WTC11 (cell line): ENCODE results near the gene RHOT1. TPM values are rescaled to one million over a fixed set of nuclear protein-coding genes. Genes with fewer than 3 reads are reported as not detected.

Experiments used
- ATAC-seq: fragments of 200-7000 bp; cut with Tn5 transposase; 2 replicates; pipeline ENCODE4 v1.10.0; 2021; ENCODE audit warnings: mild to moderate bottlenecking, moderate library complexity
- CTCF ChIA-PET: fragments of 300-600 bp; sonication (Branson Sonifier 250); formaldehyde crosslinking; loops from one replicate; lab custom pipeline; 2021; ENCODE audit warnings: antibody characterized with exemption; lab: Charles Lee
- POLR2A ChIA-PET: fragments of 350-600 bp; sonication (Branson Sonifier 250); formaldehyde crosslinking; loops from one replicate; lab custom pipeline; 2021; ENCODE audit warnings: antibody characterized with exemption; lab: Charles Lee
- DNase-seq: peaks from one replicate; pipeline ENCODE4 v3.0.0; 2021; ENCODE audit warnings: low spot score
- H3K27ac Mint-ChIP-seq: 2 replicates; pipeline ENCODE4 v1.8.0; 2021; ENCODE audit warnings: mixed read lengths
- H3K27me3 Mint-ChIP-seq: 2 replicates; pipeline ENCODE4 v1.8.0; 2021; ENCODE audit warnings: low read depth, mild to moderate bottlenecking, moderate library complexity, mixed read lengths
- H3K36me3 Mint-ChIP-seq: 2 replicates; pipeline ENCODE4 v1.8.0; 2021; ENCODE audit warnings: mixed read lengths
- H3K4me1 Mint-ChIP-seq: 2 replicates; pipeline ENCODE4 v1.8.0; 2022; ENCODE audit warnings: mixed read lengths
- H3K4me3 Mint-ChIP-seq: 2 replicates; pipeline ENCODE4 v1.8.0; 2021; ENCODE audit warnings: mild to moderate bottlenecking, moderate library complexity, mixed read lengths
- H3K9me3 Mint-ChIP-seq: 2 replicates; pipeline ENCODE4 v1.8.0; 2021; ENCODE audit warnings: mixed read lengths
- ETV6 ChIP-seq: sonication (generic); formaldehyde crosslinking; IDR thresholded peaks from 2 replicates; pipeline ENCODE4 v1.8.1; 2022; ENCODE audit warnings: mild to moderate bottlenecking, missing genetic modification reagents
- GRHL2 ChIP-seq: fragments of 250-450 bp; sonication (Bioruptor Pico); IDR thresholded peaks from 2 replicates; pipeline ENCODE4 v1.8.0; 2022; ENCODE audit warnings: mild to moderate bottlenecking, moderate library complexity; ENCODE audit not compliant: insufficient replicate concordance, severe bottlenecking
- JUN ChIP-seq: sonication (generic); formaldehyde crosslinking; IDR thresholded peaks from 2 replicates; pipeline ENCODE4 v1.8.0; 2023; ENCODE audit warnings: mild to moderate bottlenecking, missing genetic modification reagents
- NFYB ChIP-seq: sonication (generic); formaldehyde crosslinking; conservative IDR thresholded peaks from 2 replicates; pipeline ENCODE4 v1.8.0; 2022; ENCODE audit warnings: low read depth, missing genetic modification reagents
- NR1H2 ChIP-seq: sonication (generic); formaldehyde crosslinking; IDR thresholded peaks from 2 replicates; pipeline ENCODE4 v1.9.0; 2021; ENCODE audit warnings: mild to moderate bottlenecking, moderate library complexity, missing genetic modification reagents
- NR3C1 ChIP-seq: sonication (generic); formaldehyde crosslinking; conservative IDR thresholded peaks from 2 replicates; pipeline ENCODE4 v1.8.1; 2023; ENCODE audit warnings: low read depth, mild to moderate bottlenecking, missing genetic modification reagents
- PRRX2 ChIP-seq: fragments of 250-450 bp; sonication (Bioruptor Pico); IDR thresholded peaks from 2 replicates; pipeline ENCODE4 v1.8.0; 2021; ENCODE audit warnings: mild to moderate bottlenecking
- RELA ChIP-seq: sonication (generic); formaldehyde crosslinking; IDR thresholded peaks from 2 replicates; pipeline ENCODE4 v1.8.1; 2022; ENCODE audit warnings: missing genetic modification reagents, mild to moderate bottlenecking, borderline replicate concordance
- SMAD4 ChIP-seq: sonication (generic); formaldehyde crosslinking; IDR thresholded peaks from 2 replicates; pipeline ENCODE4 v1.8.0; 2022; ENCODE audit warnings: mild to moderate bottlenecking, missing genetic modification reagents
- TEAD1 ChIP-seq: sonication (generic); formaldehyde crosslinking; IDR thresholded peaks from 2 replicates; pipeline ENCODE4 v1.8.0; 2022; ENCODE audit warnings: mild to moderate bottlenecking, missing genetic modification reagents
- ZBTB21 ChIP-seq: sonication (generic); formaldehyde crosslinking; IDR thresholded peaks from 2 replicates; pipeline ENCODE4 v1.8.1; 2023; ENCODE audit warnings: mild to moderate bottlenecking, missing genetic modification reagents, borderline replicate concordance
- total RNA-seq: library from RNA; stranded (reverse); gene quantifications from 3 replicates; pipeline ENCODE4 v1.2.3, GENCODE V29; 2021
- TF ChIP-seq, protein P1 (sequence below): sonication (generic); formaldehyde crosslinking; conservative IDR thresholded peaks from 2 replicates; pipeline ENCODE4 v1.8.1; 2022; ENCODE audit warnings: mild to moderate bottlenecking, missing genetic modification reagents
- TF ChIP-seq, protein P2 (sequence below): sonication (generic); formaldehyde crosslinking; IDR thresholded peaks from 2 replicates; pipeline ENCODE4 v1.8.1; 2023; ENCODE audit warnings: mild to moderate bottlenecking, moderate library complexity, missing genetic modification reagents
- TF ChIP-seq, protein P3 (sequence below): sonication (generic); formaldehyde crosslinking; IDR thresholded peaks from 2 replicates; pipeline ENCODE4 v1.8.0; 2022; ENCODE audit warnings: mild to moderate bottlenecking, missing genetic modification reagents
- TF ChIP-seq, protein P4 (sequence below): fragments of 250-450 bp; sonication (Bioruptor Pico); IDR thresholded peaks from 2 replicates; pipeline ENCODE4 v1.9.0; 2021; ENCODE audit warnings: moderate library complexity, mild to moderate bottlenecking, inconsistent platforms, borderline replicate concordance
- TF ChIP-seq, protein P5 (sequence below): sonication (generic); formaldehyde crosslinking; IDR thresholded peaks from 2 replicates; pipeline ENCODE4 v1.8.0; 2022; ENCODE audit warnings: mild to moderate bottlenecking, missing genetic modification reagents
- TF ChIP-seq, protein P6 (sequence below): sonication (generic); formaldehyde crosslinking; IDR thresholded peaks from 2 replicates; pipeline ENCODE4 v1.8.1; 2023; ENCODE audit warnings: mild to moderate bottlenecking, missing genetic modification reagents, moderate library complexity
- TF ChIP-seq, protein P7 (sequence below): sonication (generic); formaldehyde crosslinking; IDR thresholded peaks from 2 replicates; pipeline ENCODE4 v1.8.1; 2023; ENCODE audit warnings: mild to moderate bottlenecking, missing genetic modification reagents

Gene RHOT1
- total RNA-seq, 1 experiment from 2014 or later: 28.9 TPM

DNA sequence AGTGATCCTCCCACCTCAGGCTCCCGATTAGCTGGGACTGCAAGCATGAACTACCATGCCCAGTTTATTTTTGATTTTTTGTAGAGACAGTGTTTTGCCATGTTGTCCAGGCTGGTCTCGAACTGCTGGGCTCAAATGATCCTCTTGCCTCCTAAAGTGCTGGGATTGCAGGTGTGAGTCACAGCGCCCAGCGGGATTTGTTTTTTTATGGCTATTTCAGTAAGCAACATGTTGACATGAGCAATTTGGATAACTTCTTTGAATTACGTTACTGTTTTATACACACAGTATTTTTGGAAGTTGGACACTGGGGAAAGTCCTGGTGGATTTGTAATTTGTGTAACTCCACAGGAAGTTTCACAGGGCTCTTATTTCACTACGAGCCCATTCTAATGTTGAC, 18.5 kb upstream of the RHOT1 start (continued):
- TF ChIP-seq, protein P1, sequence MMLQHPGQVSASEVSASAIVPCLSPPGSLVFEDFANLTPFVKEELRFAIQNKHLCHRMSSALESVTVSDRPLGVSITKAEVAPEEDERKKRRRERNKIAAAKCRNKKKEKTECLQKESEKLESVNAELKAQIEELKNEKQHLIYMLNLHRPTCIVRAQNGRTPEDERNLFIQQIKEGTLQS (CRISPR knock-in tag): no peak
- TF ChIP-seq PRRX2 (CRISPR knock-in tag) (no peak), NR1H2 (CRISPR knock-in tag) (no peak)
- TF ChIP-seq, protein P2, sequence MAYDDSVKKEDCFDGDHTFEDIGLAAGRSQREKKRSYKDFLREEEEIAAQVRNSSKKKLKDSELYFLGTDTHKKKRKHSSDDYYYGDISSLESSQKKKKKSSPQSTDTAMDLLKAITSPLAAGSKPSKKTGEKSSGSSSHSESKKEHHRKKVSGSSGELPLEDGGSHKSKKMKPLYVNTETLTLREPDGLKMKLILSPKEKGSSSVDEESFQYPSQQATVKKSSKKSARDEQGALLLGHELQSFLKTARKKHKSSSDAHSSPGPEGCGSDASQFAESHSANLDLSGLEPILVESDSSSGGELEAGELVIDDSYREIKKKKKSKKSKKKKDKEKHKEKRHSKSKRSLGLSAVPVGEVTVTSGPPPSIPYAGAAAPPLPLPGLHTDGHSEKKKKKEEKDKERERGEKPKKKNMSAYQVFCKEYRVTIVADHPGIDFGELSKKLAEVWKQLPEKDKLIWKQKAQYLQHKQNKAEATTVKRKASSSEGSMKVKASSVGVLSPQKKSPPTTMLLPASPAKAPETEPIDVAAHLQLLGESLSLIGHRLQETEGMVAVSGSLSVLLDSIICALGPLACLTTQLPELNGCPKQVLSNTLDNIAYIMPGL: no peak
- TF ChIP-seq, protein P3, sequence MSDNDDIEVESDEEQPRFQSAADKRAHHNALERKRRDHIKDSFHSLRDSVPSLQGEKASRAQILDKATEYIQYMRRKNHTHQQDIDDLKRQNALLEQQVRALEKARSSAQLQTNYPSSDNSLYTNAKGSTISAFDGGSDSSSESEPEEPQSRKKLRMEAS (CRISPR knock-in tag): no peak
- TF ChIP-seq, protein P4, sequence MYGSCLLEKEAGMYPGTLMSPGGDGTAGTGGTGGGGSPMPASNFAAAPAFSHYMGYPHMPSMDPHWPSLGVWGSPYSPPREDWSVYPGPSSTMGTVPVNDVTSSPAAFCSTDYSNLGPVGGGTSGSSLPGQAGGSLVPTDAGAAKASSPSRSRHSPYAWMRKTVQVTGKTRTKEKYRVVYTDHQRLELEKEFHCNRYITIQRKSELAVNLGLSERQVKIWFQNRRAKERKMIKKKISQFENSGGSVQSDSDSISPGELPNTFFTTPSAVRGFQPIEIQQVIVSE (CRISPR knock-in tag): no peak

DNA sequence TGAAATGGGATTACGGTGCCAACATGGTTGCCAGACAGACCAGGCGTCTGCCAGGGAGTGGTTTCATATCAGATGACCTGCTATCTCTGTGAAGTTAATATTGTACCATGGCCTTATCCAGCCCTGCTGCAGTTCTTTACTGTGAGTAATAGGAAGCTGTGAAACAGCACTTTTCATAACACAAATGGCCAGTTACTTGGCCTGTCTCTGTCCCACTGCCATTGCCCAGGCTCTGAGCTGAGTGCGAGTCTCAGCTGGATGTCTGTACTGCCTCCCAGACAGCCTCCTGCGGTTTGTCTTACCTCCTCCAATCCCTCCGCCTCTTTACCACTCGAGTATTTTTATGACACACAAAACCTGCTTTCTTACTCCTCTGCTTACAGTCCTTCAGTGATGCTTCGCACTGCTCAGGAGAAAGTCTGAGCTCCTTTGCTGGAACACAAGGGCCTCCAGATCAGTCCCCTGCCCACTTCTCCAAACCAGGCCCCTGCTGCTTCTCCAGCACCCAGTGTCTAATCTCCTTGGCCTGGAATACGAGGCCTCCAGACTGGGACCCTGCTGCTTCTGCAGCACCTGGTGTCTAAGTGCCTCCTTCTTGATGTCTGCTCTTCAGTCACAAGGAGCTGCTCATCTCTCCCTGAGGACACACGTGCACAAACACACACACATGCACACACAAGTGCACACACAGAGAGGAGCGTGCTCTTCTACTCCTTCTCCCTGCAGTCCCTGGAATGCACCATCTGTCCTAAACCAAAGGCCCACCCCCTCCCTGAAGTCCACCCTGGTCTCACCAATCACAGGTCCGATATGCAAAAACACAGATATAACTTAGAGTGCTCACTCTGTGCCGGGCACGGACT, 17.1 kb upstream of the RHOT1 start:
- no peak for ATAC-seq
- Mint-ChIP-seq H3K4me1 (peaks cover 22% of the 10 kb centered on the region), H3K27ac (peak overlapping the region; percentile 1; the same call in 1 of the 2 replicates)

DNA sequence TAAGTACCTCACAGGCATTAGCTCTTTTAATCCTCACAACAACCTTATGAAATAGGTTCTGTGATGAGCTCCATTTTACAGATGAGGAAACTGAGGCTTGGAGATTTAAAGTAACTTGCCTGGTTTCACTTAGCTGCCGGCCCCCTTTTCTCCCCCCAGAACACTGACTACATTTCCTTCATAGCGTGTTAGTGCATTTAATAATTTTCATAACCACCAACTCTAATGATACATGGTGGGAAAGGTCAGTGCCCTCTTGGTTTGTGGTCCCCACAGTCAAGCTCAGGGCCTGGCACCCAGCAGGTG, 16.5 kb upstream of the RHOT1 start:
- CTCF ChIA-PET: interaction anchor here (0.7 to 2.2 kb wide), 6 partner anchors 13 to 119 kb away, joined by 3 to 5 read pairs (median 4); partner anchors contain the start of genes LRRC37B and RHOT1
- no peak overlapping the region for H3K27ac Mint-ChIP-seq

More for the DNA sequence above, 17.1 kb upstream of the RHOT1 start:
- no peak for TF ChIP-seq RELA (CRISPR knock-in tag)
- no peak for TF ChIP-seq NFYB (CRISPR knock-in tag)
- TF ChIP-seq, protein P5, sequence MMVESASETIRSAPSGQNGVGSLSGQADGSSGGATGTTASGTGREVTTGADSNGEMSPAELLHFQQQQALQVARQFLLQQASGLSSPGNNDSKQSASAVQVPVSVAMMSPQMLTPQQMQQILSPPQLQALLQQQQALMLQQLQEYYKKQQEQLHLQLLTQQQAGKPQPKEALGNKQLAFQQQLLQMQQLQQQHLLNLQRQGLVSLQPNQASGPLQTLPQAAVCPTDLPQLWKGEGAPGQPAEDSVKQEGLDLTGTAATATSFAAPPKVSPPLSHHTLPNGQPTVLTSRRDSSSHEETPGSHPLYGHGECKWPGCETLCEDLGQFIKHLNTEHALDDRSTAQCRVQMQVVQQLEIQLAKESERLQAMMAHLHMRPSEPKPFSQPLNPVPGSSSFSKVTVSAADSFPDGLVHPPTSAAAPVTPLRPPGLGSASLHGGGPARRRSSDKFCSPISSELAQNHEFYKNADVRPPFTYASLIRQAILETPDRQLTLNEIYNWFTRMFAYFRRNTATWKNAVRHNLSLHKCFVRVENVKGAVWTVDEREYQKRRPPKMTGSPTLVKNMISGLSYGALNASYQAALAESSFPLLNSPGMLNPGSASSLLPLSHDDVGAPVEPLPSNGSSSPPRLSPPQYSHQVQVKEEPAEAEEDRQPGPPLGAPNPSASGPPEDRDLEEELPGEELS (CRISPR knock-in tag): no peak
- TF ChIP-seq, protein P6, sequence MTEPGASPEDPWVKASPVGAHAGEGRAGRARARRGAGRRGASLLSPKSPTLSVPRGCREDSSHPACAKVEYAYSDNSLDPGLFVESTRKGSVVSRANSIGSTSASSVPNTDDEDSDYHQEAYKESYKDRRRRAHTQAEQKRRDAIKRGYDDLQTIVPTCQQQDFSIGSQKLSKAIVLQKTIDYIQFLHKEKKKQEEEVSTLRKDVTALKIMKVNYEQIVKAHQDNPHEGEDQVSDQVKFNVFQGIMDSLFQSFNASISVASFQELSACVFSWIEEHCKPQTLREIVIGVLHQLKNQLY (CRISPR knock-in tag): no peak
- no peak for TF ChIP-seq SMAD4 (CRISPR knock-in tag)
- TF ChIP-seq GRHL2: no peak
- TF ChIP-seq ZBTB21 (CRISPR knock-in tag): no peak
- TF ChIP-seq NR3C1 (CRISPR knock-in tag): no peak
- Mint-ChIP-seq H3K9me3 (peaks cover under 1% of the 10 kb centered on the region; the same call in 1 of the 2 replicates), H3K4me3 (no peak overlapping the region), H3K36me3 (peaks cover under 1% of the 10 kb centered on the region; the same call in 1 of the 2 replicates), H3K27me3 (no peaks in the 10 kb centered on the region)
- ChIA-PET POLR2A (no interaction called here), CTCF (interaction anchor here (0.6 to 2.2 kb wide), 8 partner anchors 10 to 118 kb away, joined by 3 to 5 read pairs (median 4); partner anchors contain the start of genes LRRC37B and RHOT1)
- DNase-seq: no peak

More for the DNA sequence above, 16.5 kb upstream of the RHOT1 start:
- Mint-ChIP-seq H3K9me3 (peaks cover 7% of the 10 kb centered on the region), H3K36me3 (peaks cover 6% of the 10 kb centered on the region; the same call in 1 of the 2 replicates), H3K4me1 (peaks cover 22% of the 10 kb centered on the region), H3K27me3 (no peaks in the 10 kb centered on the region), H3K4me3 (no peak overlapping the region)
- ATAC-seq (no peak), DNase-seq (no peak)
- TF ChIP-seq, protein P1 (CRISPR knock-in tag): no peak
- no peak for TF ChIP-seq TEAD1
- TF ChIP-seq, protein P7, sequence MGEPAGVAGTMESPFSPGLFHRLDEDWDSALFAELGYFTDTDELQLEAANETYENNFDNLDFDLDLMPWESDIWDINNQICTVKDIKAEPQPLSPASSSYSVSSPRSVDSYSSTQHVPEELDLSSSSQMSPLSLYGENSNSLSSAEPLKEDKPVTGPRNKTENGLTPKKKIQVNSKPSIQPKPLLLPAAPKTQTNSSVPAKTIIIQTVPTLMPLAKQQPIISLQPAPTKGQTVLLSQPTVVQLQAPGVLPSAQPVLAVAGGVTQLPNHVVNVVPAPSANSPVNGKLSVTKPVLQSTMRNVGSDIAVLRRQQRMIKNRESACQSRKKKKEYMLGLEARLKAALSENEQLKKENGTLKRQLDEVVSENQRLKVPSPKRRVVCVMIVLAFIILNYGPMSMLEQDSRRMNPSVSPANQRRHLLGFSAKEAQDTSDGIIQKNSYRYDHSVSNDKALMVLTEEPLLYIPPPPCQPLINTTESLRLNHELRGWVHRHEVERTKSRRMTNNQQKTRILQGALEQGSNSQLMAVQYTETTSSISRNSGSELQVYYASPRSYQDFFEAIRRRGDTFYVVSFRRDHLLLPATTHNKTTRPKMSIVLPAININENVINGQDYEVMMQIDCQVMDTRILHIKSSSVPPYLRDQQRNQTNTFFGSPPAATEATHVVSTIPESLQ (CRISPR knock-in tag): no peak
- no peak for TF ChIP-seq NR3C1 (CRISPR knock-in tag)
- no peak for TF ChIP-seq JUN
- no peak for TF ChIP-seq ETV6
- POLR2A ChIA-PET: no interaction called here
